Suprapubic skin (tissue), 4 donors: ENCODE measurements around the gene SH3TC1.

Experiments
- POLR2A ChIP-seq, 2 donors: fragments of 450-650 bp; IDR thresholded peaks; one replicate each; pipeline ENCODE4 v1.6.1; 2017; ENCODE audit warnings: antibody characterized with exemption in 2 of 2, mild to moderate bottlenecking in 2 of 2, moderate library complexity in 2 of 2
- POLR2AphosphoS5 ChIP-seq, 3 donors: sonication (generic); formaldehyde crosslinking; IDR thresholded peaks; one replicate each; pipeline ENCODE4 v1.6.1; 2017; ENCODE audit warnings: antibody characterized with exemption in 3 of 3
- TF ChIP-seq, protein P1 (sequence below), 2 donors: fragments of 200-600 bp in 1 of 2; fragments of 450-650 bp in 1 of 2; sonication (generic) in 1 of 2; IDR thresholded peaks; one replicate each; pipeline ENCODE4 v1.5.1; 2016 to 2019; ENCODE audit warnings: antibody characterized with exemption in 2 of 2, mild to moderate bottlenecking in 1 of 2, moderate library complexity in 1 of 2

DNA sequence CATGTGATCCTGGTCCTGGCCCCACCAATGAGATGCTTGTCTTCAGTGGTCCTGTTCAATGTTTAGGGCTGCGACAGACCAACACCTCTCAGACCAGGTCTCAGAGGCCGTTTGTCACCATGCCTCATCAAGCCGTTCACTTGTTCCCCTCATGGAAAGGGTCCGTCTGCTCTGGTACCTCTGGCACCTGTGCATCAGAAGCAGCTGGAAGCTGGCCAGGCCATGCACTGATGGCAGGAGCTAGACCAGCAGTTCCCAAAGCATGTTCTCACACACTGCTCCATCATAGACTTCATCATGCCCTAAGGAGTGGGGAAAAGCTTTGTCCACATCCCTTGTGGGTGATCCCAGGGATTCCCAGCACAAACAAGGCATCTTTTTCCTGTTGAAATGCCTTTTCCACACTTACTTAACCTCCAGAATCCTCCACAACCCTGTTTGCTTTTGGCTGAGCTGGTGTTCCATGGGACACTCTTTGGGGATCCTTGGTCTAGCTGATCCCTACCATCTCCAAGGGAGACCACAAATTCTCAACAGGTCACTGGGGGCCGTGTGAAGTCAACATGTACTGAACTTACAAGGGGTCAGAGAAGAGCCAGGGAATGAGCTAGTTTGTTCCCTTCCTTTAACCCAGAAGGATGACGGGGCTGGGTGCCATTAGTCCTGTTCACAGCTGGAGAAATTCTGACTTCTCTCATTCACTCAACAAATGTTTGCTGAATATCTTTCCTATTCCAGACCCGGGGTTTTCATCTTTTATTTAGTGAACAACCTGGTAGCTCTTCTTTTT is 21.8 kb downstream of the SH3TC1 start:
- TF ChIP-seq, protein P1, sequence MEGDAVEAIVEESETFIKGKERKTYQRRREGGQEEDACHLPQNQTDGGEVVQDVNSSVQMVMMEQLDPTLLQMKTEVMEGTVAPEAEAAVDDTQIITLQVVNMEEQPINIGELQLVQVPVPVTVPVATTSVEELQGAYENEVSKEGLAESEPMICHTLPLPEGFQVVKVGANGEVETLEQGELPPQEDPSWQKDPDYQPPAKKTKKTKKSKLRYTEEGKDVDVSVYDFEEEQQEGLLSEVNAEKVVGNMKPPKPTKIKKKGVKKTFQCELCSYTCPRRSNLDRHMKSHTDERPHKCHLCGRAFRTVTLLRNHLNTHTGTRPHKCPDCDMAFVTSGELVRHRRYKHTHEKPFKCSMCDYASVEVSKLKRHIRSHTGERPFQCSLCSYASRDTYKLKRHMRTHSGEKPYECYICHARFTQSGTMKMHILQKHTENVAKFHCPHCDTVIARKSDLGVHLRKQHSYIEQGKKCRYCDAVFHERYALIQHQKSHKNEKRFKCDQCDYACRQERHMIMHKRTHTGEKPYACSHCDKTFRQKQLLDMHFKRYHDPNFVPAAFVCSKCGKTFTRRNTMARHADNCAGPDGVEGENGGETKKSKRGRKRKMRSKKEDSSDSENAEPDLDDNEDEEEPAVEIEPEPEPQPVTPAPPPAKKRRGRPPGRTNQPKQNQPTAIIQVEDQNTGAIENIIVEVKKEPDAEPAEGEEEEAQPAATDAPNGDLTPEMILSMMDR (IDR thresholded peaks at IDR 0.05), result no peak
- TF ChIP-seq POLR2A (IDR thresholded peaks at IDR 0.05) (no peak), POLR2AphosphoS5 (IDR thresholded peaks at IDR 0.05) (no peak)
